ENCODE results near the gene MED12L.
A peak's percentile ranks its signal among the peaks of the same experiment; 100 is the strongest.

The MED12L gene

GRCh38 chr3:151439652-151440125 lies 354.2 kb downstream of the MED12L start (continued):
- TF ChIP-seq ZFP69B (tag by site-specific recombination; IDR thresholded peaks at IDR 0.05) (no peak), ZNF274 (IDR thresholded peaks at IDR 0.05; ENCODE audit: low read length) (no peak), ZNF274 (tag by site-specific recombination; IDR thresholded peaks at IDR 0.05; ENCODE audit: borderline replicate concordance) (no peak), ZNF624 (tag by site-specific recombination; IDR thresholded peaks at IDR 0.05) (no peak), SCRT1 (tag by site-specific recombination; IDR thresholded peaks at IDR 0.05; ENCODE audit: borderline replicate concordance) (peak; percentile 49; the same call in 1 of the 2 replicates), ZNF777 (tag by site-specific recombination; IDR thresholded peaks at IDR 0.05; ENCODE audit: borderline replicate concordance) (no peak), ZNF654 (tag by site-specific recombination; IDR thresholded peaks at IDR 0.05; ENCODE audit: low read depth) (peak; percentile 62), ZNF311 (tag by site-specific recombination; IDR thresholded peaks at IDR 0.05; ENCODE audit: borderline replicate concordance) (no peak), ZNF202 (tag by site-specific recombination; IDR thresholded peaks at IDR 0.05; ENCODE audit: borderline replicate concordance) (no peak)

- Histone ChIP-seq H3K9me3 (ENCODE audit: control insufficient read depth, insufficient read depth, low read depth, low read length) (no peaks in the 10 kb centered on the region), H3K4me3 (ENCODE audit: low read depth, low read length) (no peak overlapping the region), H3K27ac (ENCODE audit: extremely low read depth, low read depth, low read length) (no peak overlapping the region), H3K36me3 (ENCODE audit: control insufficient read depth in 2 of 2, insufficient read depth in 1 of 2, low read length in 2 of 2) (no peaks in the 10 kb centered on the region), H3K4me1 (ENCODE audit: control insufficient read depth, insufficient read depth, low read length) (no peaks in the 10 kb centered on the region)
- TF ChIP-seq SALL2 (tag by site-specific recombination; IDR thresholded peaks at IDR 0.05; ENCODE audit: borderline replicate concordance) (no peak), ZNF394 (tag by site-specific recombination; IDR thresholded peaks at IDR 0.05; ENCODE audit: borderline replicate concordance) (no peak), ZNF155 (tag by site-specific recombination; IDR thresholded peaks at IDR 0.05) (no peak), ZSCAN18 (tag by site-specific recombination; IDR thresholded peaks at IDR 0.05) (no peak), ZSCAN5A (tag by site-specific recombination; IDR thresholded peaks at IDR 0.05) (no peak), ZNF747 (tag by site-specific recombination; IDR thresholded peaks at IDR 0.05) (no peak), ZNF629 (tag by site-specific recombination; IDR thresholded peaks at IDR 0.05) (no peak), SP7 (tag by site-specific recombination; IDR thresholded peaks at IDR 0.05) (no peak), KLF8 (tag by site-specific recombination; IDR thresholded peaks at IDR 0.05) (no peak), ZBTB44 (tag by site-specific recombination; IDR thresholded peaks at IDR 0.05) (no peak), ZNF610 (tag by site-specific recombination; IDR thresholded peaks at IDR 0.05; ENCODE audit: borderline replicate concordance) (no peak), KLF10 (tag by site-specific recombination; IDR thresholded peaks at IDR 0.05) (no peak), ZBTB20 (tag by site-specific recombination; IDR thresholded peaks at IDR 0.05) (no peak)
- ChIA-PET CTCF (interaction anchor here (0.5 to 7.1 kb wide), 8 partner anchors 8 to 397 kb away, joined by 3 to 48 read pairs (median 4); no protein-coding TSS in a partner anchor), POLR2A (no interaction called here)
Measured at GRCh38 chr3:151440940-151441339, 355.5 kb downstream of the MED12L start.

Measured in HEK293 (cell line).